Hypothalamus (tissue), 51 donors: Measurements from ENCODE around the gene F10.

ENCODE experiments used
- DNase-seq, 51 donors: peaks; one replicate each; lab custom pipeline; 2025; lab: John Stamatoyannopoulos, UW

F10 gene

GRCh38 chr13:113115363-113116205 is 7.0 kb upstream of the F10 start:
- no peak for DNase-seq

DNA sequence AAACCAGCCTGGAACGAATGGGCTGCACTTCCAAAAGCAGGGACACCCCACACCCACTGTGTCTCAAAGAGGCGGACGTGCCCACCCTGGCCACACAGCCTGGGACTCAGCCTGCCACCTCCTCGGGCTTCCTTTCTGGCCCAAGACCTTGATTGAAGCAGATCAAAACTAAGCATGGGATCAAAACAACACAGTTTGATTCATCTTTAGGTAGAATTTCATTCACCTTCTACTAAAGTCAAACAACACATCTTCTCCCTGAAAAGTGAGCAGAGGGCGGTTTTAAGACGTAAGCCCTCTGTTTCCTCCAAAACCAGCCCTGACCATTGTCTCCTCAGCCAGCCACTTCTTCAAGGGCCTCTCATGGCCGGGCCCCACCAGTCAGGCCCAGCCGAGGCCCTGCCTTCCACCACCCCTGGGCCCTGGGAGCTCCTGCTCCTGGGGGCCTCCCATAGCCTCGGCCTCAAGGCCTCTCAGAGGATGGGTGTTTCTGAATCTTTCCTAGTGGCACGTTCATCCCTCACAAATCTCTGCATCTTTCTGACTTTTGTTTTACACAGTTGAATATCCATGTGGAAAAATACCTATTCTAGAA is 6.3 kb upstream of the F10 start:
- DNase-seq, result no peak

GRCh38 chr13:113116871-113117271 is 5.7 kb upstream of the F10 start:
- DNase-seq, result no peak

GRCh38 chr13:113117335-113117872 is 5.2 kb upstream of the F10 start:
- DNase-seq, result no peak

DNA sequence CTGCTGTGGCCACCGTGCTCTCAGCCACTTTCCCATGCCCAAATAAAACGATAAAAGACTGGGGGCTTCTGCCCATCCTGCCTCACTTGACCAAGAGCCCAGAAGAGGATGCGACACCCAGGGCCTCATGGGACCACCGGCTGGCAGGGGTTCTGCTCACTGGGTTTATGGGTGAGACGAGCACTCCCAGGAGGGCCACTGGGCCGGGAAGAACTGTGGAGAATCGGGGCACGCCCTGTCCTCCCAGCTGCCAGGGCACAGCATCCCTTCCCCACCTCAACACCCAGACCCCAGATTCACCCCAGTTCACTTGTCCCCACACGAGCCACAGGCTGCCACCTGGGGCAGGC is 4.7 kb upstream of the F10 start:
- DNase-seq, result no peak

DNA sequence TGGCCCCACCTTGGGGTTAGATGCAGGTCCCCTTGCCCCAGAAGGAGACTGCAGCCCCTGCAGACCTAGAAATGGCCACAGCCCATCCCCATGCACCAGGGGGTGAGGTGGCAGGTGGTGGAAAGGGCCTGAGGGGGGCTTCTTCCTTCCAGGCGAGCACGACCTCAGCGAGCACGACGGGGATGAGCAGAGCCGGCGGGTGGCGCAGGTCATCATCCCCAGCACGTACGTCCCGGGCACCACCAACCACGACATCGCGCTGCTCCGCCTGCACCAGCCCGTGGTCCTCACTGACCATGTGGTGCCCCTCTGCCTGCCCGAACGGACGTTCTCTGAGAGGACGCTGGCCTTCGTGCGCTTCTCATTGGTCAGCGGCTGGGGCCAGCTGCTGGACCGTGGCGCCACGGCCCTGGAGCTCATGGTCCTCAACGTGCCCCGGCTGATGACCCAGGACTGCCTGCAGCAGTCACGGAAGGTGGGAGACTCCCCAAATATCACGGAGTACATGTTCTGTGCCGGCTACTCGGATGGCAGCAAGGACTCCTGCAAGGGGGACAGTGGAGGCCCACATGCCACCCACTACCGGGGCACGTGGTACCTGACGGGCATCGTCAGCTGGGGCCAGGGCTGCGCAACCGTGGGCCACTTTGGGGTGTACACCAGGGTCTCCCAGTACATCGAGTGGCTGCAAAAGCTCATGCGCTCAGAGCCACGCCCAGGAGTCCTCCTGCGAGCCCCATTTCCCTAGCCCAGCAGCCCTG is 4.2 kb upstream of the F10 start:
- DNase-seq, result no peak

GRCh38 chr13:113119166-113119821 is 3.3 kb upstream of the F10 start:
- DNase-seq, result no peak

GRCh38 chr13:113119822-113120189 is 2.8 kb upstream of the F10 start:
- DNase-seq, result no peak

DNA sequence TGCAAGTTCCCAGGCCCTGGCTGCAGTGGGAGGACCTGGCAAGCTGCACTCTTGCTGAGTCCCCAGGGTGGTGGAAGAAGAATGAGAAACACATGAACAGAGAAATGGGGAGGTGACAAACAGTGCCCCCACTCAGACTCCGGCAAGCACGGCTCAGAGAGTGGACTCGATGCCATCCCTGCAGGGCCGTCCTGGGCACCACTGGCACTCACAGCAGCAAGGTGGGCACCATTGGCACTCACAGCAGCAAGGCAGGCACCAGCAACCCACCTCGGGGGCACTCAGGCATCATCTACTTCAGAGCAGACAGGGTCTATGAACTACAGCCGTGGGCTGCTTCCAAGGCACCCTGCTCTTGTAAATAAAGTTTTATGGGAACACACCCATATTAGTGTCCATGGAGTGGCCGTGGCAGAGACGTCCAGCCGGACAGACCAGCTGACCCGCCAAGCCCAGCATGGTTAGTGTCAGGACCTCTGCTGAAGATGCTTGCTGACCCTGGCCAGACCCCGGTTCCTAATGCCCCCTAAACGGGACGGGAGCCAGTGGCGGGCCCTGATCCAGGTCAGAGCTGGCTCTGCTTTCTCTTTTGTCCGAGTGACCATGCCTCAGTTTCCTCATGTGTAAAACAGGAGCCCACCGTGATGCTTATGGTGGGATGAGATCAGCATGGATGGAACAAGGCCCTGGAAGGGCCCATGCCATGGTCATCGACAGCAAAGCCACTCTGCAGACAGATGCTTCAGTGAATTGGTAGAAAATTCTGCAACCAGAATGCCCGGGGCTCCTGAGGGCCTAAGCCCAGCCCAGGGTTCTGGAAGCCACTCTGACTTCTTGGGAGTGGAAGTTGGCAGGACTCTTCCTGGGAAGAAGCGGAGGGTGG is 2.1 kb upstream of the F10 start:
- DNase-seq, result no peak

DNA sequence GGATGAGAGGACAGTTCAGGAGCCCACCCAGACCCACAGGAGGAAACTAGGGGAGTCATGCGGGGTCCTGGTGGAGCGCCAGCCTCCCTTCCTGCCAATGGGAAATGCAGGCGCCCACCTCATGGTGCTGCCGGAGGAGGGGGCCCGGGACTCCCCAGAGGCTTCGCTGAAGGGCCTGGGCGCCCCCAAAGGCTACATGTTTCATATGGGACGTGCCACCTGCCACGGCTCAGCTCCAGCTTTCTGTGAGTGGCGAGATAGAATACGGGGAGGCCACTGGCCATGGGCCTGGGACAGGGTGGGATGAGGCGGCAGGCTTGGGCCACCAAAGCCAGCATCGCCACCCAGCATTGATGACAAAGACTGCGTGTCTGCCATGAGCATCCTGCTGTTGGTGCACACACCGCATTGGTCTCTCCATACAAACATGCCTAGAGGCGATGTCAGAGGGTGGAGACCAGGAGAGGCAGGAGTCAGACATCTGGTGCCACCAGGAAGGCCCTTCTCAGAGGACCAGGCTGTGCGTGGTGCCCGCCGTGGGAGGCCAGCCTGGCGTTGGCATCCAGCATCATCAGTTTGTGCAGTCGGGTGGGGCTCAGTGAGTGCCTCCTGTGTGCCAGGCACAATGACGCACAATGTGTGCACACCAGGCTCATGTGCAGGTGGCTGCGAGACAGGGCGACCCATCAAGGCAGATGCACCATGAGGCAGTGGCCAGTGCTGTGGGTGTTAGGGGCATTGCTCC is 1.2 kb upstream of the F10 start:
- no peak for DNase-seq

DNA sequence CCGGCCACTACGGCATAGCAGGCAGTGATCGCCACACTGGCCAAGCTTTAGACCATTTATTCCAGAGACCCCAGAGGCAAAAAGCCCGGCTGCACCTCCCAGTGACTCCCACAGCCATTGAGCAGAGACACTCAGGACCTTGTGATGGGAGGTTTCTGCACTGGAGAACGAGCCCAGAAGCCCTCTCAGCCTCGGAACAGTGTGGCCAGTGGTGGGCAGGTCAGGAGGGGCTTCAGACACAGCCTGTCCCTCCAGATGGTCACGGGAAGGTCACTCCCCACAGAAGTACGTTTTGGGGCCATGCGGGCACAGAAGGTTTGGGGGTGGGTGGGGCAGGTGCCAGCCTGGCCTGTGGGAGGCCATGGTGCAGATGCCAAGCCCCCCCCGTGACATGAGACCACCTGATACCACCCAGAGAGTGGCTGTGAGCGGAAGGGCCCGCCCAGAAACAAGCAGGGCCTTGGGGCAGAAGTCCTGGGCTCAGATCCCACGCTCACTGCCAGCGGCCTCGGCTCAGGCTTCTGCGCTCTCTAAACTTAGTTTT is 599 bp upstream of the F10 start:
- DNase-seq, result no peak

- no peak for DNase-seq
These were observed 915 bp downstream of the F10 start for GRCh38 chr13:113123226-113124201.

- no peak for DNase-seq
These were observed 1.8 kb downstream of the F10 start for GRCh38 chr13:113124211-113124970.

- DNase-seq, result no peak
These were observed 3.1 kb downstream of the F10 start for GRCh38 chr13:113125506-113126264.

GRCh38 chr13:113126265-113127150 is 3.9 kb downstream of the F10 start:
- no peak for DNase-seq
